HepG2 (cell line): ENCODE results near the gene FAM174B. TPM values are rescaled to one million over a fixed set of nuclear protein-coding genes. Genes with fewer than 3 reads are reported as not detected.

Source experiments
- ARID2 ChIP-seq: sonication (generic); formaldehyde crosslinking; IDR thresholded peaks from 2 replicates; pipeline ENCODE4 v1.8.1; 2022; ENCODE audit warnings: mild to moderate bottlenecking, missing genetic modification reagents, borderline replicate concordance
- CAMTA2 ChIP-seq: sonication (generic); formaldehyde crosslinking; IDR thresholded peaks from 2 replicates; pipeline ENCODE4 v1.4.0; 2020; ENCODE audit warnings: mild to moderate bottlenecking, missing genetic modification reagents, borderline replicate concordance
- FLYWCH1 ChIP-seq: sonication (generic); formaldehyde crosslinking; IDR thresholded peaks from 2 replicates; pipeline ENCODE4 v1.8.1; 2023; ENCODE audit warnings: mild to moderate bottlenecking, missing genetic modification reagents
- GRHL1 ChIP-seq: sonication (generic); formaldehyde crosslinking; conservative IDR thresholded peaks from 2 replicates; pipeline ENCODE4 v1.8.0; 2022; ENCODE audit warnings: missing genetic modification reagents
- NFATC3 ChIP-seq: sonication (generic); formaldehyde crosslinking; IDR thresholded peaks from 2 replicates; pipeline ENCODE4 v1.5.1; 2020; ENCODE audit warnings: mild to moderate bottlenecking, missing genetic modification reagents
- PRDM10 ChIP-seq: sonication (generic); formaldehyde crosslinking; IDR thresholded peaks from 2 replicates; pipeline ENCODE4 v1.4.0; 2020; ENCODE audit warnings: low read depth, missing genetic modification reagents
- REST ChIP-seq, 2 experiments: IDR thresholded peaks; 2 replicates each; pipeline ENCODE4 v1.6.1; 2011 to 2012; ENCODE audit warnings: low read length in 2 of 2, borderline replicate concordance in 1 of 2, low read depth in 1 of 2, mild to moderate bottlenecking in 1 of 2, moderate library complexity in 1 of 2
- SOX6 ChIP-seq, 2 experiments: fragments of 450-650 bp in 1 of 2; sonication (generic) in 1 of 2; formaldehyde crosslinking in 1 of 2; IDR thresholded peaks; 2 replicates each; pipeline versions ENCODE4 v1.4.0 to v1.6.1; 2017 to 2020; ENCODE audit warnings: antibody characterized with exemption in 1 of 2, mild to moderate bottlenecking in 1 of 2, missing genetic modification reagents in 1 of 2
- SSRP1 ChIP-seq: IDR thresholded peaks from 2 replicates; pipeline ENCODE4 v1.6.1; 2016; ENCODE audit warnings: control low read depth
- ZMYM3 ChIP-seq: sonication (generic); formaldehyde crosslinking; IDR thresholded peaks from 2 replicates; pipeline ENCODE4 v1.5.1; 2020; ENCODE audit warnings: mild to moderate bottlenecking, missing genetic modification reagents
- ZNF121 ChIP-seq: sonication (generic); formaldehyde crosslinking; IDR thresholded peaks from 2 replicates; pipeline ENCODE4 v1.5.0; 2020; ENCODE audit warnings: mild to moderate bottlenecking, missing genetic modification reagents
- ZNF549 ChIP-seq: sonication (generic); formaldehyde crosslinking; IDR thresholded peaks from 2 replicates; pipeline ENCODE4 v1.5.0; 2020; ENCODE audit warnings: missing genetic modification reagents
- ZNF609 ChIP-seq: sonication (generic); formaldehyde crosslinking; IDR thresholded peaks from 2 replicates; pipeline ENCODE4 v1.4.0; 2020; ENCODE audit warnings: mild to moderate bottlenecking, missing genetic modification reagents, borderline replicate concordance
- polyA plus RNA-seq, 8 experiments: library from polyadenylated mRNA; depleted of rRNA in 3 of 8; stranded (reverse) in 7 of 8; unstranded in 1 of 8; fragments of >200 nt; fragmentation: Illumina TruSeq in 4 of 8; extraction: Trizol in 4 of 8; gene quantifications; 2 replicates each; pipeline versions ENCODE4 v1.2.1 to v1.2.3, GENCODE V29; 2011 to 2016; ENCODE audit warnings: low read depth in 4 of 8, missing spikeins in 1 of 8, mixed read lengths in 1 of 8; ENCODE audit not compliant: insufficient read depth in 1 of 8
- total RNA-seq, 5 experiments: library from RNA; depleted of rRNA; stranded (reverse); fragments of >200 nt; fragmentation: Illumina TruSeq; extraction: Trizol; gene quantifications; 2 replicates each; pipeline ENCODE4 v1.2.3, GENCODE V29; 2016; ENCODE audit warnings: low read depth in 1 of 5

FAM174B gene
- total and polyA plus RNA-seq, 2 of the 13 experiments (the other 11 are each of a cell fraction or from before 2014, with no cell fraction given), result 0.90 to 2.1 TPM

- no peak for TF ChIP-seq PRDM10 (CRISPR knock-in tag)
- TF ChIP-seq ZMYM3, result peak; percentile 64
- no peak for TF ChIP-seq REST (IDR thresholded peaks at IDR 0.05; ENCODE audit: borderline replicate concordance in 1 of 2, low read depth in 1 of 2, low read length in 2 of 2)
- TF ChIP-seq ZNF609 (CRISPR knock-in tag), result no peak
- TF ChIP-seq NFATC3 (CRISPR knock-in tag), result no peak
- TF ChIP-seq ZNF549 (CRISPR knock-in tag), result no peak
- no peak for TF ChIP-seq FLYWCH1 (CRISPR knock-in tag)
- TF ChIP-seq ARID2 (CRISPR knock-in tag), result no peak
- no peak for TF ChIP-seq CAMTA2 (CRISPR knock-in tag)
- TF ChIP-seq SSRP1 (CRISPR knock-in tag), result no peak
- TF ChIP-seq GRHL1, result no peak
- no peak for TF ChIP-seq SOX6 (IDR thresholded peaks at IDR 0.05)
- TF ChIP-seq SOX6 (CRISPR knock-in tag; IDR thresholded peaks at IDR 0.05), result peak; percentile 63
- no peak for TF ChIP-seq ZNF121 (CRISPR knock-in tag)
Measured at GRCh38 chr15:92617549-92618520, 37.7 kb downstream of the FAM174B start (continued).
